Esophagus squamous epithelium (tissue), 5 donors: ENCODE data around the gene PALD1. TPM values are rescaled to one million over a fixed set of nuclear protein-coding genes. Genes with fewer than 3 reads are reported as not detected.

Source experiments
- DNase-seq: peaks from one replicate; lab custom pipeline; 2025; lab: John Stamatoyannopoulos, UW
- H3K27ac ChIP-seq, 4 donors: fragments of 200-600 bp; sonication (generic); one replicate each; pipeline ENCODE4 v1.5.1; 2016 to 2019; ENCODE audit warnings: mild to moderate bottlenecking in 1 of 4
- H3K27me3 ChIP-seq, 4 donors: fragments of 200-600 bp; sonication (generic); 1 replicate in 3 of 4; 2 replicates in 1 of 4; pipeline versions ENCODE4 v1.5.1 to v1.6.0; 2017 to 2021; ENCODE audit warnings: antibody characterized with exemption in 1 of 4
- H3K36me3 ChIP-seq, 3 donors: fragments of 200-600 bp; sonication (generic); one replicate each; pipeline ENCODE4 v1.5.1; 2016 to 2019
- H3K4me1 ChIP-seq, 3 donors: fragments of 200-600 bp; sonication (generic); one replicate each; pipeline ENCODE4 v1.5.1; 2017 to 2019
- H3K4me3 ChIP-seq, 4 donors: fragments of 200-600 bp; sonication (generic); 1 replicate in 3 of 4; 2 replicates in 1 of 4; pipeline ENCODE4 v1.5.1; 2016 to 2019; ENCODE audit warnings: mild to moderate bottlenecking in 2 of 4, moderate library complexity in 1 of 4
- H3K9me3 ChIP-seq, 3 donors: fragments of 200-600 bp; sonication (generic); one replicate each; pipeline ENCODE4 v1.5.1; 2016 to 2019
- CTCF ChIP-seq, 6 experiments: fragments of 450-650 bp in 4 of 6; fragments of 200-600 bp in 2 of 6; sonication (generic) in 2 of 6; IDR thresholded peaks; one replicate each; pipeline ENCODE4 v1.5.1; 2016 to 2019; ENCODE audit warnings: antibody characterized with exemption in 6 of 6, mild to moderate bottlenecking in 4 of 6, moderate library complexity in 4 of 6
- POLR2A ChIP-seq, 4 donors: fragments of 450-650 bp; IDR thresholded peaks; one replicate each; pipeline ENCODE4 v1.6.1; 2017; ENCODE audit warnings: antibody characterized with exemption in 4 of 4, mild to moderate bottlenecking in 4 of 4, moderate library complexity in 3 of 4
- WGBS, 2 donors: methylation state at CpG; one replicate each; pipeline ENCODE4 v1.1.5; 2018; 5-methylcytosine and 5-hydroxymethylcytosine counted together
- intact Hi-C: fragments of 100-400 bp; cut with DNase I; formaldehyde crosslinking; loops from one replicate; pipeline ENCODE4 v1.15.0; 2022
- total RNA-seq, 4 donors: library from RNA; depleted of rRNA; stranded (reverse); fragments of >200 nt; gene quantifications; one replicate each; pipeline ENCODE4 v1.1.0, GENCODE V29; 2016
- donor health status: DM: yes; HTN: yes; CAD: no.

PALD1 gene
- total RNA-seq, 4 donors from 2014 or later: 2.6 to 11.3 (median 4.5) TPM

- Histone ChIP-seq H3K9me3 (no peaks in the 10 kb centered on the region), H3K27me3 (no peaks in the 10 kb centered on the region), H3K4me3 (no peak overlapping the region), H3K27ac (peak overlapping the region in 2 of 4 donors; percentile 31 to 68), H3K36me3 (no peaks in the 10 kb centered on the region), H3K4me1 (peaks cover 0 to 37% (median 4%) of the 10 kb centered on the region in 3 donors)
- DNase-seq: no peak
- intact Hi-C loops: no loop called here
- no peak for TF ChIP-seq POLR2A (IDR thresholded peaks at IDR 0.05)
- no peak for TF ChIP-seq CTCF (IDR thresholded peaks at IDR 0.05)
- WGBS, 2 donors: 65 to 69% methylated on average over 7 to 10 of the region's 10 CpGs
These were observed 14.5 kb downstream of the PALD1 start for GRCh38 chr10:70492786-70493659.

- no peaks in the 10 kb centered on the region for H3K27me3 ChIP-seq
- 62 to 67% methylated on average over 7 of the region's 9 CpGs for WGBS, 2 donors
- peaks cover 0 to 40% (median 4%) of the 10 kb centered on the region in 3 donors for H3K4me1 ChIP-seq
These were observed 15.2 kb downstream of the PALD1 start for GRCh38 chr10:70493660-70494234.

GRCh38 chr10:70494536-70494935 is 16.0 kb downstream of the PALD1 start:
- intact Hi-C loops: no loop called here
- 33 to 39% methylated on average over 5 to 8 of the region's 8 CpGs for WGBS, 2 donors
- no peaks in the 10 kb centered on the region for H3K9me3 ChIP-seq
- H3K27ac ChIP-seq: peak overlapping the region in 2 of 4 donors; percentile 66 to 68
- no peak overlapping the region for H3K4me3 ChIP-seq
- DNase-seq: no peak
- TF ChIP-seq CTCF (IDR thresholded peaks at IDR 0.05) (no peak), POLR2A (IDR thresholded peaks at IDR 0.05) (no peak)
- peaks cover 2 to 47% (median 8%) of the 10 kb centered on the region in 3 donors for H3K4me1 ChIP-seq
- no peaks in the 10 kb centered on the region for H3K27me3 ChIP-seq
- H3K36me3 ChIP-seq: no peaks in the 10 kb centered on the region

More at GRCh38 chr10:70493660-70494234, 15.2 kb downstream of the PALD1 start:
- Histone ChIP-seq H3K9me3 (no peaks in the 10 kb centered on the region), H3K4me3 (no peak overlapping the region), H3K36me3 (no peaks in the 10 kb centered on the region), H3K27ac (peak overlapping the region in 1 of 4 donors; percentile 68)
- intact Hi-C loops: no loop called here
- no peak for DNase-seq
- TF ChIP-seq CTCF (IDR thresholded peaks at IDR 0.05) (no peak), POLR2A (IDR thresholded peaks at IDR 0.05) (no peak)

GRCh38 chr10:70494966-70495365 is 16.4 kb downstream of the PALD1 start:
- Histone ChIP-seq H3K9me3 (no peaks in the 10 kb centered on the region), H3K36me3 (no peaks in the 10 kb centered on the region), H3K4me1 (peaks cover 4 to 52% (median 13%) of the 10 kb centered on the region in 3 donors), H3K27me3 (no peaks in the 10 kb centered on the region), H3K27ac (peak overlapping the region in 2 of 4 donors; percentile 66 to 68), H3K4me3 (no peak overlapping the region)
- WGBS, 2 donors: 61 to 72% methylated on average over 13 of the region's 13 CpGs
- intact Hi-C loops: no loop called here
- DNase-seq: no peak
- no peak for TF ChIP-seq POLR2A (IDR thresholded peaks at IDR 0.05)
- TF ChIP-seq CTCF (IDR thresholded peaks at IDR 0.05): no peak
